Caco-2 (cell line): ENCODE data around the gene TWF2. TPM values are rescaled to one million over a fixed set of nuclear protein-coding genes. Genes with fewer than 3 reads are reported as not detected.

Experiments
- BruUV-seq: library from RNA; stranded (reverse); fragments of 400-500 nt; replicated peaks from 2 replicates; lab custom pipeline; 2021; lab: Mats Ljungman, UMichigan
- CTCF ChIA-PET: fragments of 300-600 bp; sonication (Branson Sonifier 250); formaldehyde crosslinking; loops from one replicate; lab custom pipeline; 2022; ENCODE audit warnings: antibody characterized with exemption; lab: Charles Lee
- POLR2A ChIA-PET: fragments of 300-600 bp; sonication (Branson Sonifier 250); formaldehyde crosslinking; loops from one replicate; lab custom pipeline; 2022; ENCODE audit warnings: antibody characterized with exemption; lab: Charles Lee
- DNase-seq, 2 experiments: peaks; one replicate each; pipeline versions ENCODE4 v3.0.0 to v3.0.0-alpha.2; 2020 to 2022
- H3K27me3 ChIP-seq: replicated peaks from 2 replicates; pipeline ENCODE4 v1.6.0; 2011; ENCODE audit warnings: low read length; ENCODE audit not compliant: control insufficient read depth, insufficient read depth
- H3K36me3 ChIP-seq: 2 replicates; pipeline ENCODE4 v1.5.1; 2011; ENCODE audit warnings: low read length; ENCODE audit not compliant: control insufficient read depth, insufficient read depth
- H3K4me1 ChIP-seq: fragments of 250-450 bp; sonication (Bioruptor Pico); 2 replicates; pipeline ENCODE4 v1.5.1; 2020; ENCODE audit warnings: mild to moderate bottlenecking
- H3K4me3 ChIP-seq: 2 replicates; pipeline ENCODE4 v1.5.1; 2011; ENCODE audit warnings: low read depth, mild to moderate bottlenecking, control low read depth, low read length
- H3K9me3 ChIP-seq: fragments of 250-450 bp; sonication (Bioruptor Pico); 2 replicates; pipeline ENCODE4 v1.5.1; 2020; ENCODE audit warnings: mild to moderate bottlenecking, moderate library complexity
- H3K27ac Mint-ChIP-seq: one replicate; pipeline ENCODE4 v1.8.0; 2022; ENCODE audit warnings: mixed read lengths; ENCODE audit not compliant: unreplicated experiment
- H3K27me3 Mint-ChIP-seq: one replicate; pipeline ENCODE4 v1.8.0; 2022; ENCODE audit warnings: mixed read lengths; ENCODE audit not compliant: insufficient read depth, unreplicated experiment
- H3K36me3 Mint-ChIP-seq: one replicate; pipeline ENCODE4 v1.8.0; 2022; ENCODE audit warnings: mild to moderate bottlenecking, mixed read lengths; ENCODE audit not compliant: insufficient read depth, unreplicated experiment
- H3K4me1 Mint-ChIP-seq: one replicate; pipeline ENCODE4 v1.8.0; 2022; ENCODE audit warnings: low read depth, mixed read lengths; ENCODE audit not compliant: unreplicated experiment
- H3K4me3 Mint-ChIP-seq: one replicate; pipeline ENCODE4 v1.8.0; 2022; ENCODE audit warnings: mild to moderate bottlenecking, moderate library complexity, mixed read lengths; ENCODE audit not compliant: unreplicated experiment
- H3K9me3 Mint-ChIP-seq: one replicate; pipeline ENCODE4 v1.8.0; 2022; ENCODE audit warnings: mixed read lengths; ENCODE audit not compliant: unreplicated experiment
- CTCF ChIP-seq, 2 experiments: fragments of 200-600 bp in 1 of 2; IDR thresholded peaks; 1 replicate in 1 of 2; 2 replicates in 1 of 2; pipeline versions ENCODE4 v1.5.1 to v1.8.0; 2011 to 2022; ENCODE audit warnings: antibody characterized with exemption in 1 of 2, control low read depth in 1 of 2, inconsistent platforms in 1 of 2, low read depth in 1 of 2, low read length in 1 of 2, mild to moderate bottlenecking in 1 of 2, moderate library complexity in 1 of 2; ENCODE audit not compliant: insufficient read depth in 1 of 2, severe bottlenecking in 1 of 2, unreplicated experiment in 1 of 2
- intact Hi-C: fragments of 100-400 bp; cut with micrococcal nuclease; formaldehyde crosslinking; loops from one replicate; pipeline ENCODE4 v1.10.0; 2022; ENCODE audit not compliant: unreplicated experiment
- total RNA-seq: library from RNA; stranded (reverse); gene quantifications from 2 replicates; pipeline ENCODE4 v1.2.3, GENCODE V29; 2022

TWF2 gene
- total RNA-seq, 1 experiment from 2014 or later = 29.9 TPM

GRCh38 chr3:52278510-52279069 lies 39.6 kb upstream of the TWF2 start, which contains the start of gene WDR82:
WDR82 (minus strand) TSS chr3:52278649; CDS start chr3:52278361, 288 bp downstream.
- H3K36me3 Mint-ChIP-seq = peaks cover 63% of the 10 kb centered on the region
- ChIA-PET CTCF (interaction anchor here (0.5 to 2.5 kb wide), 7 partner anchors 11 to 188 kb away, joined by 3 to 16 read pairs (median 4); partner anchors contain the start of genes PPM1M and TWF2), POLR2A (interaction anchor here (0.6 to 1.4 kb wide), 10 partner anchors 9 to 262 kb away, joined by 3 to 18 read pairs (median 4); partner anchors contain the start of genes GLYCTK, POC1A, PPM1M and TWF2)
- Histone ChIP-seq H3K36me3 (peaks cover 3% of the 10 kb centered on the region; the same call in 1 of the 2 replicates), H3K4me3 (peak within 1 kb of the TSS; percentile 77), H3K4me1 (peaks cover 45% of the 10 kb centered on the region), H3K27me3 (no peaks in the 10 kb centered on the region), H3K9me3 (no peaks in the 10 kb centered on the region)
- H3K4me3 Mint-ChIP-seq = peak within 1 kb of the TSS; percentile 100
- peak within 1 kb of the TSS; percentile 100 for H3K27ac Mint-ChIP-seq
- peak; percentile 95 to 98 for DNase-seq
- no peaks in the 10 kb centered on the region for H3K9me3 Mint-ChIP-seq
- intact Hi-C loops = loop anchor here (1.0 kb wide), 1 partner anchor 11 kb away; no protein-coding TSS in a partner anchor
- TF ChIP-seq CTCF (IDR thresholded peaks at IDR 0.05; ENCODE audit: insufficient read depth in 1 of 2, low read depth in 1 of 2, low read length in 1 of 2, severe bottlenecking in 1 of 2, unreplicated experiment in 1 of 2) = peak; percentile 53 to 72
- no TSS peak for BruUV-seq
- no peaks in the 10 kb centered on the region for H3K27me3 Mint-ChIP-seq
- peaks cover 14% of the 10 kb centered on the region for H3K4me1 Mint-ChIP-seq

DNA sequence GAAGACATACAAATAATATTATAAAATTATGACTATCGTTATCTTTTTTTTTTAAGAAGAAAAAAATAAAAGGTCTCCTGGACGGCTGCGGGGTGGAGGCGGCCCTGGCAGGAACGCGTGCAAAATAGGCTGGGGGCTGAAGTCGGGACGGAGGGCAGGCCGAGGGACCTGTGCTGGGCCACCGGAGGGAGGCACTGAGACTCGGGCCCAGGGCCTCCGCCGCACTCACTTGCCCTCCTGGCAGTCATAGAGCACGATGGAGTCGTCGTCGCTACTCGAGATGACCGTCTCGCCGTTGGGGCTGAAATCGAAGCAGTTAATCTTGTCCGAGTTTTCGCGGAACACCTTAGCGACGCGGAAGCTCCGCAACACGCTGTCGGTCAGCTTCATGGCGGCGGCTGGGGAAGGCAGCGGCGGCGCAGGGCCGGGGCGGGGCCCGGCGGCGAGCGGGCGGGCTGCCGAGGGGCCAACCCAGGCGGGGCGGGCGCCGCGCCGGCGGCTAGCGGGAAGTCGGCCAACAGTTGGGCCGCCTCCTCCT lies 39.1 kb upstream of the TWF2 start:
- peak in 1 of 2 experiments; percentile 74 for DNase-seq
- intact Hi-C loops = loop anchor here (1.0 kb wide), 1 partner anchor 11 kb away; no protein-coding TSS in a partner anchor
- Histone ChIP-seq H3K27me3 (no peaks in the 10 kb centered on the region), H3K4me3 (peak overlapping the region; percentile 77), H3K9me3 (no peaks in the 10 kb centered on the region), H3K4me1 (peaks cover 39% of the 10 kb centered on the region), H3K36me3 (peaks cover 3% of the 10 kb centered on the region; the same call in 1 of the 2 replicates)
- Mint-ChIP-seq H3K36me3 (peaks cover 68% of the 10 kb centered on the region), H3K4me3 (peak overlapping the region; percentile 100), H3K27ac (peak overlapping the region; percentile 100), H3K9me3 (no peaks in the 10 kb centered on the region), H3K27me3 (no peaks in the 10 kb centered on the region), H3K4me1 (peaks cover 14% of the 10 kb centered on the region)
- no TSS peak for BruUV-seq
- peak; percentile 21 to 57 for TF ChIP-seq CTCF (IDR thresholded peaks at IDR 0.05; ENCODE audit: insufficient read depth in 1 of 2, low read depth in 1 of 2, low read length in 1 of 2, severe bottlenecking in 1 of 2, unreplicated experiment in 1 of 2)
- POLR2A ChIA-PET = interaction anchor here (0.7 to 1.3 kb wide), 7 partner anchors 9 to 124 kb away, joined by 3 to 9 read pairs (median 4); partner anchors contain the start of genes GLYCTK and POC1A
- CTCF ChIA-PET = interaction anchor here (0.6 to 2.5 kb wide), 7 partner anchors 12 to 123 kb away, joined by 3 to 16 read pairs (median 4); partner anchors contain the start of genes PPM1M and TWF2
